Ishikawa (cell line): ENCODE results near the gene HSD17B1.
A peak's percentile ranks its signal among the peaks of the same experiment; 100 is the strongest.

ENCODE experiments used
- CEBPB ChIP-seq: IDR thresholded peaks from 2 replicates; pipeline ENCODE4 v1.6.1; 2012
- CREB1 ChIP-seq: IDR thresholded peaks from 2 replicates; pipeline ENCODE4 v1.6.1; 2012; ENCODE audit warnings: low read depth
- EGR1 ChIP-seq: IDR thresholded peaks from 2 replicates; pipeline ENCODE4 v1.6.1; 2012
- EP300 ChIP-seq: IDR thresholded peaks from 2 replicates; pipeline ENCODE4 v1.6.1; 2012; ENCODE audit warnings: borderline replicate concordance
- FOXM1 ChIP-seq: IDR thresholded peaks from 2 replicates; pipeline ENCODE4 v1.6.1; 2012; ENCODE audit warnings: low read depth, borderline replicate concordance
- NFIC ChIP-seq: IDR thresholded peaks from 2 replicates; pipeline ENCODE4 v1.6.1; 2012
- RAD21 ChIP-seq: IDR thresholded peaks from 2 replicates; pipeline ENCODE4 v1.6.1; 2012; ENCODE audit warnings: low read depth
- TAF1 ChIP-seq: IDR thresholded peaks from 2 replicates; pipeline ENCODE4 v1.6.1; 2012; ENCODE audit warnings: low read depth, mild to moderate bottlenecking
- TCF12 ChIP-seq: IDR thresholded peaks from 2 replicates; pipeline ENCODE4 v1.6.1; 2012; ENCODE audit warnings: low read depth
- TEAD4 ChIP-seq: IDR thresholded peaks from 2 replicates; pipeline ENCODE4 v1.6.1; 2012
- YY1 ChIP-seq: IDR thresholded peaks from 2 replicates; pipeline ENCODE4 v1.6.1; 2012; ENCODE audit warnings: low read depth
- ZBTB7A ChIP-seq: IDR thresholded peaks from 2 replicates; pipeline ENCODE4 v1.6.1; 2012; ENCODE audit warnings: low read depth
- TF ChIP-seq, protein P1 (sequence below): IDR thresholded peaks from 2 replicates; pipeline ENCODE4 v1.6.1; 2012
- TF ChIP-seq, protein P2 (sequence below): IDR thresholded peaks from 2 replicates; pipeline ENCODE4 v1.6.1; 2012
- TF ChIP-seq, protein P3 (sequence below): IDR thresholded peaks from 2 replicates; pipeline ENCODE4 v1.6.1; 2012; ENCODE audit warnings: low read depth, mild to moderate bottlenecking

The HSD17B1 gene

DNA sequence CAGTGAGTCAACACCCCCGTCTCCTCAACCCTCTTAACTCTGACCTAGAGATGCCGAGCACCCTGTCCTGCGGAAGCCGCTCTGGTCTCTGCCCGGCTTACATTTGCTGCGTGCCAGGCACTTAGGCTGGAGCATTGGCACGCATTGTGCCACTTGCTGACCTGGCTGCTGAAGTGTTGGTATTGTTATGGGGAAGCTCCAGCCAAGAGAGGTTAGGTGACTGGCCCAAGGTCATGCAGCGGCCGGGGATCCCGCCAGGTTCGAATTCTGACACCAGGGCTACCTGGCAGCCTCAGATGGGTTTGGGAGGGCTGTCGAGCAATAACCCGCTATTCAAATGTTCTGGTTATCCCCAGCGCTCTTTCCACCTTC, 5.0 kb upstream of the HSD17B1 start:
- no peak for TF ChIP-seq FOXM1
- TF ChIP-seq TCF12: no peak
- TF ChIP-seq TEAD4: no peak
- TF ChIP-seq EGR1: no peak
- no peak for TF ChIP-seq RAD21
- TF ChIP-seq YY1: no peak
- TF ChIP-seq, protein P1, sequence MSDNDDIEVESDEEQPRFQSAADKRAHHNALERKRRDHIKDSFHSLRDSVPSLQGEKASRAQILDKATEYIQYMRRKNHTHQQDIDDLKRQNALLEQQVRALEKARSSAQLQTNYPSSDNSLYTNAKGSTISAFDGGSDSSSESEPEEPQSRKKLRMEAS: no peak
- TF ChIP-seq, protein P2, sequence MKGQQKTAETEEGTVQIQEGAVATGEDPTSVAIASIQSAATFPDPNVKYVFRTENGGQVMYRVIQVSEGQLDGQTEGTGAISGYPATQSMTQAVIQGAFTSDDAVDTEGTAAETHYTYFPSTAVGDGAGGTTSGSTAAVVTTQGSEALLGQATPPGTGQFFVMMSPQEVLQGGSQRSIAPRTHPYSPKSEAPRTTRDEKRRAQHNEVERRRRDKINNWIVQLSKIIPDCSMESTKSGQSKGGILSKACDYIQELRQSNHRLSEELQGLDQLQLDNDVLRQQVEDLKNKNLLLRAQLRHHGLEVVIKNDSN: no peak

DNA sequence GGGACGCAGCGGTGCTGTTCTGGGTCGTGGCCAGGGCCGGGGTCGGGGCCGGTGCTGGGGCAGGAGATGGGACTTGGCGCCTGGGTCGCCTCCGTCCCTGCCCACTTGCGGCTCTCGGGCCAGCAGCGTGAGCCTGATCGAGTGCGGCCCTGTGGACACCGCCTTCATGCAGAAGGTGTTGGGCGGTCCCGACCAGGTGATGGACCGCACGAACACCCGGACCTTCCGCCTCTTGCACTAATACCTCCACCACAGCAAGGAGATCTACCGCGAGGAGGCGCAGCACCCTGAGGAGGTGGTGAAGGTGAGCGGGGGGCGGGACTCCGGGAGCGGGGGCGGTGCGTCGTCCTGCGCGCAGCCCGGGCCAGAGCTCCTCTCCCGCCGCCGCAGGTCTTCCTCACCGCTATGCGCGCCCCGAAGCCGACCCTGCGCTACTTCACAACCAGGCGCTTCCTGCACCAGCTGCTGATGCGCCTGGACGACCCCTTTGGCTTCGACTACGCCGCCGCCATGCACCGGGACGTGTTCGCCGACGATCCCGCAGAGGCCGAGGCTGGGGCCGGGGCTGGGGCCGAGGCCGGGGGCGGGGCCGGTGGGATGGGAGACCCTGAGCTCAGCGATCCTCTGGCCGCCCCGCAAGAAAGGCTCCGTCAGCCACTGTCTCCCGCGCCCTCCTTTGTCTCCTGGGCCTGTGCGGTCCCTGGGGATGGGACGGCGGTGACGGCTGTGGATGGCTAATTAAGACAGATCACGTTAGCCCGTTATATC, 4.5 kb upstream of the HSD17B1 start:
- TF ChIP-seq NFIC (no peak), CREB1 (no peak), RAD21 (peak; percentile 62), TAF1 (0 out of 2 replicates have a peak, but pooled peaks have one; percentile 38), TEAD4 (peak; percentile 24; the same call in 1 of the 2 replicates), CEBPB (no peak), YY1 (no peak; the same call in 1 of the 2 replicates), EP300 (0 out of 2 replicates have a peak, but pooled peaks have one; percentile 22), EGR1 (peak; percentile 93), TCF12 (0 out of 2 replicates have a peak, but pooled peaks have one; percentile 29), ZBTB7A (0 out of 2 replicates have a peak, but pooled peaks have one; percentile 77), FOXM1 (no peak)
- TF ChIP-seq, protein P2: peak; percentile 50
- TF ChIP-seq, protein P3, sequence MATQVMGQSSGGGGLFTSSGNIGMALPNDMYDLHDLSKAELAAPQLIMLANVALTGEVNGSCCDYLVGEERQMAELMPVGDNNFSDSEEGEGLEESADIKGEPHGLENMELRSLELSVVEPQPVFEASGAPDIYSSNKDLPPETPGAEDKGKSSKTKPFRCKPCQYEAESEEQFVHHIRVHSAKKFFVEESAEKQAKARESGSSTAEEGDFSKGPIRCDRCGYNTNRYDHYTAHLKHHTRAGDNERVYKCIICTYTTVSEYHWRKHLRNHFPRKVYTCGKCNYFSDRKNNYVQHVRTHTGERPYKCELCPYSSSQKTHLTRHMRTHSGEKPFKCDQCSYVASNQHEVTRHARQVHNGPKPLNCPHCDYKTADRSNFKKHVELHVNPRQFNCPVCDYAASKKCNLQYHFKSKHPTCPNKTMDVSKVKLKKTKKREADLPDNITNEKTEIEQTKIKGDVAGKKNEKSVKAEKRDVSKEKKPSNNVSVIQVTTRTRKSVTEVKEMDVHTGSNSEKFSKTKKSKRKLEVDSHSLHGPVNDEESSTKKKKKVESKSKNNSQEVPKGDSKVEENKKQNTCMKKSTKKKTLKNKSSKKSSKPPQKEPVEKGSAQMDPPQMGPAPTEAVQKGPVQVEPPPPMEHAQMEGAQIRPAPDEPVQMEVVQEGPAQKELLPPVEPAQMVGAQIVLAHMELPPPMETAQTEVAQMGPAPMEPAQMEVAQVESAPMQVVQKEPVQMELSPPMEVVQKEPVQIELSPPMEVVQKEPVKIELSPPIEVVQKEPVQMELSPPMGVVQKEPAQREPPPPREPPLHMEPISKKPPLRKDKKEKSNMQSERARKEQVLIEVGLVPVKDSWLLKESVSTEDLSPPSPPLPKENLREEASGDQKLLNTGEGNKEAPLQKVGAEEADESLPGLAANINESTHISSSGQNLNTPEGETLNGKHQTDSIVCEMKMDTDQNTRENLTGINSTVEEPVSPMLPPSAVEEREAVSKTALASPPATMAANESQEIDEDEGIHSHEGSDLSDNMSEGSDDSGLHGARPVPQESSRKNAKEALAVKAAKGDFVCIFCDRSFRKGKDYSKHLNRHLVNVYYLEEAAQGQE: no peak
- TF ChIP-seq, protein P1: peak; percentile 71

DNA sequence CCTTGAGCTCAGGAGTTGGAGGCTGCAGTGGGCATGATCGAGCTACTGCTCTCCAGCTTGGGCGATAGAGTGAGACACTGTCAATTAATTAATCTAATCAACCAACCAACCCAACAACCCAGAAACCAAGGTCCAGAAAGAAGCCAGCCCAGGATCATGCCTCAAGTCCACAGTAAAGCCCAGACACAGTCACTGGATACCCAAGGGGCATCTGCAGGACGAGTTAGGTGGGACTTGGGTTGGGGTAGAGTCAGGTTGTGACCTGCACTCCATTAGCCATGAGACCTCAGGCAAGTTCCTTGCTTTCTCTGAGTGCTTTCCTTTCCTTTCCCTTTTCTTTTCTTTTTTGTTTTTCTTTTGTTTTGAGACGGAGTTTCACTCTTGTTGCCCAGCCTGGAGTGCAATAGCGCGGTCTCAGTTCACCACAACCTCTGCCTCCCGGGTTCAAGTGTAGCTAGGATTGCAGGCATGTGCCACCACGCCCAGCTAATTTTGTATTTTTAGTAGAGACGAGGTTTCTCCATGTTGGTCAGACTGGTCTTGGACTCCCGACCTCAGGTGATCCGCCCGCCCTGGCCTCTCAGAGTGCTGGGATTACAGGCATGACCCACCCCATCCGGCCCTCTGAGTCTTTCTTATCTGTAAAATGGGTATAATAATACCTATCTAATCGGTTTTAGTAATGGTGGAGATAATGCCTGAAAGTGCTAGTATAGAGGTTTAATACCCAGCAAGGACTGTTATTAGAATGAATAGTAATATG, 3.5 kb upstream of the HSD17B1 start:
- TF ChIP-seq FOXM1: no peak
- TF ChIP-seq TAF1: no peak
- TF ChIP-seq, protein P1: no peak
- no peak for TF ChIP-seq EGR1
- TF ChIP-seq RAD21: no peak
- no peak for TF ChIP-seq TCF12
- TF ChIP-seq ZBTB7A: no peak
- no peak for TF ChIP-seq NFIC
- TF ChIP-seq YY1: no peak
- no peak for TF ChIP-seq CREB1
- TF ChIP-seq TEAD4: no peak
- TF ChIP-seq, protein P3: no peak
- TF ChIP-seq EP300: no peak
- TF ChIP-seq, protein P2: no peak
- no peak for TF ChIP-seq CEBPB

DNA sequence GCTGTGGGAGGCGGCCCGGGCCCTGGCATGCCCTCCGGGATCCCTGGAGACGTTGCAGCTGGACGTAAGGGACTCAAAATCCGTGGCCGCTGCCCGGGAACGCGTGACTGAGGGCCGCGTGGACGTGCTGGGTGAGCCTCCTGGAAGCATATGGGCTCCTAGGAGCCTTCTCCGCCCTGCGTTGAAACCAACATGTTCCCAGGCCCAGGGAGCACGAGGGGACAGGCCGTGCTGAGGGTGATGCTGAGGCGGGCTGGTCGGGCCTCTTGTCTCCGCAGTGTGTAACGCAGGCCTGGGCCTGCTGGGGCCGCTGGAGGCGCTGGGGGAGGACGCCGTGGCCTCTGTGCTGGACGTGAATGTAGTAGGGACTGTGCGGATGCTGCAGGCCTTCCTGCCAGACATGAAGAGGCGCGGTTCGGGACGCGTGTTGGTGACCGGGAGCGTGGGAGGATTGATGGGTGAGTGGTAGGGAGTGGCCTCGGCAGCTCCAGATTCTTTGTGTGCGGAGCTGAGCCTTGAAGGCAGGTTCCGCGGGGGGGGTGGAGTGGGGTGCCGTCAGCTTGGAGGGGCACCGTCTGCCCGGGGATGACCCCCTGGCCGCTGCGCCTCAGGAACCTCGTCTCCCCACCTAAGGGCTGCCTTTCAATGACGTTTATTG, 567 bp downstream of the HSD17B1 start:
- TF ChIP-seq ZBTB7A (no peak), TAF1 (no peak), EGR1 (no peak)

DNA sequence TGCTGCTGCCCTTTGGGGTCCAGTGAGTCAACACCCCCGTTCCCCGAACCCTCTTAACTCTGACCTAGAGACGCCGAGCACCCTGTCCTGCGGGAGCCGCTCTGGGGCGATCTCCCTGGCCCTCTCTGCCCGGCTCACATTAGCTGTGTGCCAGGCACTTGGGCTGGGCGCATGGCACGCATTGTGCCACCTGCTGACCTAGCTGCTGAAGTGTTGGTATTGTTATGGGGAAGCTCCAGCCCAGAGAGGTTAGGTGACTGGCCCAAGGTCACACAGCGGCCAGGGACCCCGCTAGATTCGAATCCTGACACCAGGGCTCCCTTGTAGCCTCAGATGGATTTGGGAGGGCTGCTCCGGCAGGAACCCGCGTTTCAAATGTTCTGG, 1.1 kb downstream of the HSD17B1 start:
- TF ChIP-seq, protein P2: no peak
- TF ChIP-seq CREB1 (no peak), NFIC (no peak), YY1 (no peak), RAD21 (no peak), FOXM1 (no peak), EP300 (no peak), TCF12 (no peak), TAF1 (no peak), ZBTB7A (no peak), EGR1 (no peak), CEBPB (no peak)
